Measurements from ENCODE around the gene INPP5J. TPM values are rescaled to one million over a fixed set of nuclear protein-coding genes. Genes with fewer than 3 reads are reported as not detected.
"Not testable (repeated sequence)": the region's sequence is repeated elsewhere in the genome, so short reads cannot be mapped to it uniquely, and the experiment has no call there.

The INPP5J gene
- total RNA-seq, 2 experiments from 2014 or later = 0.59 to 0.69 TPM

- ATAC-seq (ENCODE audit: poor library complexity) (no peak), DNase-seq (no peak)
- Histone ChIP-seq H3K4me3 (ENCODE audit: low read length) (no peak overlapping the region), H3K4me1 (ENCODE audit: insufficient read depth, low read length) (no peaks in the 10 kb centered on the region), H3K36me3 (ENCODE audit: insufficient read depth, low read length) (no peaks in the 10 kb centered on the region), H3K27me3 (ENCODE audit: control insufficient read depth in 1 of 2, insufficient read depth in 2 of 2, low read length in 2 of 2) (no peaks in the 10 kb centered on the region), H3K9me3 (ENCODE audit: control insufficient read depth in 1 of 2, insufficient read depth in 1 of 2, low read length in 2 of 2) (no peaks in the 10 kb centered on the region), H3K27ac (ENCODE audit: low read depth in 1 of 2, low read length in 2 of 2) (no peak overlapping the region)
- Mint-ChIP-seq H3K27me3 (no peaks in the 10 kb centered on the region), H3K9me3 (no peaks in the 10 kb centered on the region), H3K36me3 (ENCODE audit: low read depth) (no peaks in the 10 kb centered on the region), H3K27ac (no peak overlapping the region), H3K4me3 (no peak overlapping the region), H3K4me1 (ENCODE audit: low read depth) (no peaks in the 10 kb centered on the region)
- POLR2A ChIA-PET = interaction anchor here (0.9 to 1.5 kb wide), 3 partner anchors 10 to 193 kb away, joined by 3 to 5 read pairs (median 3); partner anchors contain the start of gene SELENOM
- intact Hi-C loops (cut with DNase I, micrococcal nuclease) = no loop called here
- CTCF ChIA-PET = interaction anchor here (1.6 kb wide), 1 partner anchor 12 kb away, joined by 7 read pairs; no protein-coding TSS in a partner anchor
- no peak for TF ChIP-seq CTCF (IDR thresholded peaks at IDR 0.05)
Measured at GRCh38 chr22:31096657-31097279, 26.0 kb upstream of the INPP5J start.

GRCh38 chr22:31097539-31097938 is 25.2 kb upstream of the INPP5J start:
- H3K4me1 ChIP-seq (ENCODE audit: insufficient read depth, low read length); H3K4me3 ChIP-seq (ENCODE audit: low read length); H3K27me3 Mint-ChIP-seq; H3K27ac Mint-ChIP-seq; H3K36me3 Mint-ChIP-seq (ENCODE audit: low read depth); H3K27ac ChIP-seq (ENCODE audit: low read depth in 1 of 2, low read length in 2 of 2); intact Hi-C loops (cut with DNase I, micrococcal nuclease); DNase-seq; ATAC-seq (ENCODE audit: poor library complexity); H3K4me1 Mint-ChIP-seq (ENCODE audit: low read depth); H3K4me3 Mint-ChIP-seq; H3K36me3 ChIP-seq (ENCODE audit: insufficient read depth, low read length); H3K27me3 ChIP-seq (ENCODE audit: control insufficient read depth in 1 of 2, insufficient read depth in 2 of 2, low read length in 2 of 2); CTCF ChIA-PET; H3K9me3 Mint-ChIP-seq; H3K9me3 ChIP-seq (ENCODE audit: control insufficient read depth in 1 of 2, insufficient read depth in 1 of 2, low read length in 2 of 2); POLR2A ChIA-PET: not testable (repeated sequence)

- ATAC-seq (ENCODE audit: poor library complexity) (no peak), DNase-seq (no peak)
- H3K36me3 ChIP-seq (ENCODE audit: insufficient read depth, low read length) = no peaks in the 10 kb centered on the region
- intact Hi-C loops (cut with DNase I, micrococcal nuclease) = no loop called here
- no peak overlapping the region for H3K27ac Mint-ChIP-seq
- H3K36me3 Mint-ChIP-seq (ENCODE audit: low read depth) = no peaks in the 10 kb centered on the region
- POLR2A ChIA-PET = interaction anchor here (1.3 kb wide), 1 partner anchor 9 kb away, joined by 3 read pairs; the partner anchor contains the start of gene SELENOM
- no peaks in the 10 kb centered on the region for H3K9me3 ChIP-seq (ENCODE audit: control insufficient read depth in 1 of 2, insufficient read depth in 1 of 2, low read length in 2 of 2)
- no peaks in the 10 kb centered on the region for H3K4me1 ChIP-seq (ENCODE audit: insufficient read depth, low read length)
- no peak for TF ChIP-seq CTCF (IDR thresholded peaks at IDR 0.05)
- no peaks in the 10 kb centered on the region for H3K4me1 Mint-ChIP-seq (ENCODE audit: low read depth)
- no peaks in the 10 kb centered on the region for H3K9me3 Mint-ChIP-seq
- H3K4me3 ChIP-seq (ENCODE audit: low read length) = no peak overlapping the region
- H3K27ac ChIP-seq (ENCODE audit: low read depth in 1 of 2, low read length in 2 of 2) = no peak overlapping the region
- CTCF ChIA-PET = no interaction called here
- H3K27me3 ChIP-seq (ENCODE audit: control insufficient read depth in 1 of 2, insufficient read depth in 2 of 2, low read length in 2 of 2) = no peaks in the 10 kb centered on the region
- no peak overlapping the region for H3K4me3 Mint-ChIP-seq
- no peaks in the 10 kb centered on the region for H3K27me3 Mint-ChIP-seq
Measured at GRCh38 chr22:31097941-31098631, 24.7 kb upstream of the INPP5J start.

Measured in CD4-positive, alpha-beta T cell (primary cell).